GM21367 (cell line): Measurements from ENCODE around the gene CLEC4G.
"Not testable (repeated sequence)": the region's sequence is repeated elsewhere in the genome, so short reads cannot be mapped to it uniquely, and the experiment has no call there.

ENCODE experiments used
- ATAC-seq: cut with Tn5 transposase; IDR thresholded peaks from one replicate; pipeline ENCODE4 v1.9.1; 2021; ENCODE audit not compliant: unreplicated experiment

Gene CLEC4G

DNA sequence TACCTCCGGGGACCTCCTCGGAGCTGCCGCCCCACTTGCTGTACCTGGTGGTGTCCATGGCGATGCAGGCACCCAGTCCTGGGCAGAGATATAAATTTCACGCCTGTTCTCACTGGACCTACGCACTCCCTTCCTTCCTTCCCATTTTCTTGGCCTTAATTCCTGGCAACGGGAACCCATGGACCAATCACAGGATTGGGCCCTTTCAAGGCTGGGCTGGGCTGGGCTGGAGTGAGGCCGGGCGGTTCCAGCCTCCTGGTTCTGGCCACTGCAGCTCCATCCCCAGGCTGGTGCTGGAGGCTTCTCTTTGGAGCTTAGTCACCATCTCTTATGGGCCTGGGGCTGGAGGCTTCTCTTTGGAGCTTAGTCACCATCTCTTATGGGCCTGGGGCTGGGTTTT lies at the start of gene CLEC4G:
Gene CLEC4G (minus strand): TSS at position 66 of the 400 bp plus-strand sequence. CDS start 8 bp downstream, at position 58.
- no peak for ATAC-seq

DNA sequence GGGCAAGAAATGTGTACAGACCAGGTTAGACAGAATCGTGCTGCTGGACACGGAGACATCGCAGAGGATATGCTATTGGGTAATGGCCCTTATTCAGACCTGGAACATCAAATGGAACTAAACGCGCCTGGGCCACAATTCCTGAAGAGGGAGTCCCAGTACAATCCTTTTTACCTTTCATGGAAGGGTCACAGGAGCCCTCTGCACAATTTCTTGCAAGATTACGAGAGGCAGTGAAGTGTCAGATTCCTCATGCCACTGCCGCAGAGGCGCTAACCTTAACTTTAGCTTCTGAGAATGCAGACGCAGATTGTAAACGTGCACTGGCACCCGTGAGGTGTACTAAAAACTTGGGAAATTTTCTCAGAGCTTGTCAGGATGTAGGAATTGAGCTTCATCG lies 49.2 kb upstream of the CLEC4G start:
- ATAC-seq = no peak

DNA sequence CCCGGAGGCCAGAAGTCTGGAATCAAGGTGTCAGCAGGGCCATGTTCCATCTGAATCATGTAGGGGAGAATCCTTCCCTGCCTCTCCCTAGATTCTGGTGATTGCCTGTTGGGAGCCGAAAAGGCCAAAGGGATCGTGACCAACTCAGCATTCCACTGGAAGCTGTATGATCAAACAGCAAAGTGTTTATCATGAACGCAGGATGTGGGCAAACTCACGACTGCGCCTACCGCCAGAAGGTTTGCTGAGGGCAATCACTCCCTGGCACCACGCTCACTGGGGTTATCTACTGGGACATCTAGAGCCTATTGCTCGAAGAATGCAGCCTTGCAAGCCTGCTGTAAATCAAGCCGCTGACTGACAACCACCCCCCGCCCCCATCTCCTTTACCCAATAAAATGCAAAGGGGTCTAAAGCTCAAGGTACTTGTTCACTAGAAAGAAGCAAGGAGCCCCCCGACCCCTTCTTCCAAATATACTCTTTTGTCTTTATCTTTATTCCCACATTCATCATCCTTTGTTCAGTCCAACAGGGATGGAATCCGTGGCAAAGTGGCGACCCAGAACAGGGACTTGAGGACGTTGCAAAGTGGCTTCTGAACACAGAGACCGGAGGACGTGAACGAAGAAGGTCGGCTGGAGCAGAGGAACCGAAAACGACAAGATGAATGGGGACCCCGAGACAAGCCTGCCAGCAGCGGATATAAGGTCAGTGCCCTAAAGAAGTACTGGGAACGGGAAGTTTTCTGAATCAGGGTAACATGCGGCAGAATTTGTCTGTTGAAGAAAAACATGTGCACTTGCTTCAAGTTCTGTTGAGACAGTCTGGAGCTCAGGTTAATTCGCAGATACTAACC lies 47.9 kb upstream of the CLEC4G start:
- ATAC-seq = no peak

- ATAC-seq = no peak
Observed at GRCh38 chr19:7778081-7778480, 46.2 kb upstream of the CLEC4G start.

- no peak for ATAC-seq
Observed at GRCh38 chr19:7775761-7776160, 43.9 kb upstream of the CLEC4G start.

DNA sequence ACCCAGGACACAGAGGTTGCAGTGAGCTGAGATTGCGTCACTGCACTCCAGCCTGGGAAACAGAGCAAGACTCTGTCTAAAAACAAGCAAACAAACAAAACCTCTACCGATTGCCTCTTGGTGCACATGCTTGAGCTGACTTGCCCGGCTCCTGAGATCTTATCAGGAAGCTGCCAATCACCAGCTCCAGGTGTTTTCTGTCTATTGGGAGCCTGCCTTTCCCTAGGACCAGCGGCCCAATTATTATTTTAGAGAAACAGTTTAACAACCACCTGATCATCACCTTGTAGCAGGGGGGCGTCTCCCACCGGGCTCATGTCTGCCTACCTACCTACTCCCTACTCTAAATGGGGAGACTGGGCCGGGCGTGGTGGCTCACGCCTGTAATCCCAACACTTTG lies 41.9 kb upstream of the CLEC4G start:
- no peak for ATAC-seq

DNA sequence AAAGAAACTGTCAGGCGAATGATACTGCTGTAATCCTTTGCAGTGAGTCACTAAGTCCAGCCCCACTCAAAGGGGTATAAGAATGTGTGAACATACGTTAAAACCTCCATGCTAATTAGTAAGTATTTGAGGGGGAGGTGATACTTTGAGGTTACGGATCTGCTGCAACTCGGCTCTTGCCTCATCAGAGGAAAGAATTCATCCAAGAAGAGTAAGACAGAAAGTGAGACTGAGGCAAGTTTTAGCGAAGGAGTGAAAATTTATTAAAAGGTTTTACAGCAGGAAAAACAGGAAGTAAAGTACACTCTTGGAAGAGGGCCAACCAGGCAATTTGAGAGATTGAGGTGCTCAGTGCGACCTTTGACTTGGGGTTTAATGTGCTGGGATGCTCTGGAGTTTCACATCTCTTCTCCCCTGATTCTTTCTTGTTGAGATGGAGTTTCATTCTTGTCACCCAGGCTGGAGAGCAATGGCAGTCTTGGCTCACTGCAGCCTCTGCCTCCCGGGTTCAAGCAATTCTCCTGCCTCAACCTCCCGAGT lies 40.9 kb upstream of the CLEC4G start:
- no peak for ATAC-seq

- ATAC-seq = no peak
Observed at GRCh38 chr19:7771072-7771471, 39.2 kb upstream of the CLEC4G start.

- no peak for ATAC-seq
Observed at GRCh38 chr19:7769171-7769570, 37.3 kb upstream of the CLEC4G start.

DNA sequence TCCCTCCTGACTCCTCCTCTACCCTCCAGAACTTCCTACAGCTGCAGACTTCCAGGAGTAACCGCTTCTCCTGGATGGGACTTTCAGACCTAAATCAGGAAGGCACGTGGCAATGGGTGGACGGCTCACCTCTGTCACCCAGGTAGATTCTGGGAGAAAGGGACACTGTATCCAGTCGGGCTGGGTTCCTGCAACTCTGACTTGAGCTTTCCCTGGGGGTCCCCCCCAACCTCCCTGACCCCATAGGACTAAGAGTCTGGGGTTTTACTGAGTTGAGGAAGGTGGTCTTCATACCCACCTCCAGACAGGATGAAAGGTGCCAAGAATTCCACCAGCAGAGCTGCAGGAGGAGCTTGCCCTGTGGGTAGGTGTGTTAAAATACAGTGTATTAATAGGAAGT lies 35.6 kb upstream of the CLEC4G start:
- ATAC-seq = no peak

GRCh38 chr19:7766535-7766934 lies 34.6 kb upstream of the CLEC4G start:
- no peak for ATAC-seq

DNA sequence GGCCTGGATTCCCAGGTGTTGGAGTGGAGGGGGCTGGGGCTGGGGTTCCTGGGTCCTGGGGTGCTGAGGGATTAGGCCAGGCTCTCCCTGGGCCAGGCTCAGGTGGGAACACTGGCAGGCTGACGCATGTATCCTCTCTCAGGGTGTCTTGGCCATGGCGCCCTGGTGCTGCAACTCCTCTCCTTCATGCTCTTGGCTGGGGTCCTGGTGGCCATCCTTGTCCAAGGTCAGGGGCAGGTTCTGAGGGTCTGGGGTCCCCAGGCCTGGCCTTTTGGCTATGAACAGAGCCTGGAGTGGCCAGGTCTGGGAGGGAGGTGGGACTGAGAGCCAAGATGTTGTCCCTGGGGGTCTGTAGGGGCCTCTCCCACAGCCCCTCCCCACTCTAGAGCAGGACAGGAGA lies 33.1 kb upstream of the CLEC4G start:
- ATAC-seq = not testable (repeated sequence)

- ATAC-seq = not testable (repeated sequence)
Observed at GRCh38 chr19:7764157-7764556, 32.2 kb upstream of the CLEC4G start.

GRCh38 chr19:7763696-7764095 lies 31.8 kb upstream of the CLEC4G start:
- ATAC-seq = no peak

- ATAC-seq = no peak
Observed at GRCh38 chr19:7762719-7763293, 30.9 kb upstream of the CLEC4G start, which contains the start of gene CLEC4M. CLEC4M (plus strand) TSS chr19:7763243; CDS start chr19:7763267, 24 bp downstream.

DNA sequence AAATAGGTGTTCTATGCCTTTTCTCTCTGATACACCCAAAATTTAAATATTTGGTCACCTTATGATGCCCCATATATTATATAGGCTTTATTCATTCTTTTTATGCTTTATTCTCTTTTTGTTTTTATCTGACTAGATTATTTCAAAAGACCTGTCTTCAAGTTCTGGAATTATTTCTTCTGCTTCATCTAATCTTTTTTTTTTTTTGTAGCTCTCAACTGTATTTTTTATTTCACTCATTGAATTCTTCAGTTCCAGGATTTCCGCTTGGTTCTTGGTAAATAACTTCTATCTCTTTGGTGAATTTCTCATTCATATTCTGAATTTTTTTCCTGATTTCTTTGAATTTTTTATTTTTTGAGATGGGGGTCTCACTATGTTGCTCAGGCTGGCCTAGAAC lies 27.2 kb upstream of the CLEC4G start:
- ATAC-seq = no peak

- ATAC-seq = no peak
Observed at GRCh38 chr19:7757358-7757757, 25.4 kb upstream of the CLEC4G start.

GRCh38 chr19:7756258-7756657 lies 24.3 kb upstream of the CLEC4G start:
- no peak for ATAC-seq

DNA sequence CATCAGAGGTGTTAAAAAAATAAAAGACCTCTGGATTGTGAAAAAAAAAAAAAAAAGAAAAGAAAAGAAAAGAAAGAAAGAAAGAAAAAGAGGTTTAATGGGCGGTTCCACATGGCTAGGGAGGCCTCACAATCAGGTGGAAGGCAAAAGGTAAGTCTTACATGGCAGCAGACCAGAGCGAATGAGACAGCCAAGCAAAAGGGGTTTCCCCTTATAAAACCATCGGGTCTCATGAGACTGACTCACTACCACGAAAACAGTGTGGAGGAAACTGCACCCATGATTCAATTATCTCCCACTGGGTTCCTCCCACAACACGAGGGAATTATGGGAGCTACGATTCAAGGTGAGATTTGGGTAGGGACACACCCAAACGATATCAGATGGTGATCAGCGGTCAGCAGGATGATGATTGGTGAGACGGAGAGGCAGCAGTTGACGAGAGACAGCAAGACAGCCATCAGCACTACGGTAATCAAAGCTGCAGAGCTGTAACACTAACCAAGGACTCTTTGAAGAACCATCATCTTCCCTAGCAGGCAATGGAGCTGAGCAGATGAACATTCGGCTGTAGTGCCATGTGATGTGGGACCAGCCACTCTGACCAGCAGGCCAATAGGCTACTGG lies 19.4 kb upstream of the CLEC4G start:
- no peak for ATAC-seq

DNA sequence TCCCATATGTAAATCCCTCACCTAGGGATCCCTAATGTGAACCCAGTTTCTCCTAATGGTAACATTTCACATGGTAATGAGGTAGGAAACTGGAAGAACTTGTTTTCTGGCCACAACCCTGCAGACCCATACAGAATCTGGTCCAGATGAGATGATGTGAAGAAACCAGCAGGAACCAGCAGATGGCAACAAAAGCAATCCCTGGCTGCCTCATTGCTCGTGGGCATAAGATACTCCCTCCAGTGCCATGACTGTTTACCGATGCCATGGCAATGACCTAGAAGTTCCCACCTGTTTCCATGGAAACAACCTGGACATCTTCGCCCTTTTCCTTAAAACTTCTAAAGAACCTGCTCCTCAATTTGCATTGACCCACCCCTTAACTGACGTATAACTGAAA lies 16.8 kb upstream of the CLEC4G start:
- ATAC-seq = no peak

DNA sequence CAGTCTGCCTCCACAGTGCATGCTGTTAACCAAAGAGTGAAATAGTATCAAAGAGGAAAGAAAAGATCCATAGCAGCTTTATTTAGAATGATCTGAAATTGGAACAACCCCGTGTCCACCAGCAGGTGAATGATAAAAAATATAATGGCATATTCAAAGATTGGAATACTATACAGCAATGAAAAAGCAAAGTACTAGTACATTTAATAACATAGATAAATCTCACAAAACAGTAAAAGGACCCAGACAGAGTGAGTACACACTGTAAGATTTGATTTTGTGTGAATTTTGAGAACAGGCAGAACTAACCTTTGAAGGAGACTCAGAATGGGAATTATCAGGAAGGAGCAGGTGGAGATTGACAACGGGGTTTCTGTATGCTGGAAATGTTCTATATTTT lies 16.3 kb upstream of the CLEC4G start:
- ATAC-seq = no peak
